Dendritic cell treated with granulocyte-macrophage colony-stimulating factor and Interleukin-4, amounts not matched to agents 40 ng/mL and 50 ng/mL, for 4 days (primary cell): ENCODE data around the gene DPP6.

Experiments used
- H3K27ac Mint-ChIP-seq: one replicate; pipeline ENCODE4 v1.8.0; 2022; ENCODE audit warnings: mild to moderate bottlenecking, mixed read lengths
- H3K27me3 Mint-ChIP-seq: one replicate; pipeline ENCODE4 v1.8.0; 2022; ENCODE audit warnings: mild to moderate bottlenecking, mixed read lengths
- H3K36me3 Mint-ChIP-seq: one replicate; pipeline ENCODE4 v1.8.0; 2022; ENCODE audit warnings: low read depth, mixed read lengths
- H3K4me1 Mint-ChIP-seq: one replicate; pipeline ENCODE4 v1.8.0; 2022; ENCODE audit warnings: low read depth, mixed read lengths
- H3K4me3 Mint-ChIP-seq: one replicate; pipeline ENCODE4 v1.8.0; 2022; ENCODE audit warnings: mild to moderate bottlenecking, moderate library complexity, mixed read lengths
- H3K9me3 Mint-ChIP-seq: one replicate; pipeline ENCODE4 v1.8.0; 2022; ENCODE audit warnings: mixed read lengths
- intact Hi-C: fragments of 100-400 bp; cut with micrococcal nuclease; formaldehyde crosslinking; loops from one replicate; pipeline ENCODE4 v1.15.0; 2022

Gene DPP6

DNA sequence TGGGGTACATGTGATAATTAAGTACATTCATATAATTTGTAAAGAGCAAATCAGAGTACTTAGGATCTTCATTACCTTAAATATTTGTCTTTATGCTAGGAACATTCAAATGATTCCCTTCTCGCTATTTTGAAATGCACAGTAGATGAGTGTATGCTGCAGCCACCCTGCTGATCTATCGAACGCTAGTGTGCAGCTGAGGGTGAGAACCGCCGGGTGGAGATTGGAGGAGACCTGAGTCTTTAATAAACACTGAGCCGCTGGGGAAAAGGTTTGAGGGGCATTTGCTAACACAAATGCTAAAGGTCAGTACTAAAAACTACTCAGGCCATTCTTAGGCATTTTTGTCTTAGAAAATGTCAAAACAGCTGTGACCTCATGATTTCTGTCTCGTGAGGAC, 148.0 kb downstream of the DPP6 start:
- H3K4me3 Mint-ChIP-seq = no peak overlapping the region
- H3K36me3 Mint-ChIP-seq = no peaks in the 10 kb centered on the region
- H3K4me1 Mint-ChIP-seq = no peaks in the 10 kb centered on the region
- H3K27me3 Mint-ChIP-seq = no peaks in the 10 kb centered on the region
- no peak overlapping the region for H3K27ac Mint-ChIP-seq
- peaks cover 22% of the 10 kb centered on the region for H3K9me3 Mint-ChIP-seq
- intact Hi-C loops = no loop called here

DNA sequence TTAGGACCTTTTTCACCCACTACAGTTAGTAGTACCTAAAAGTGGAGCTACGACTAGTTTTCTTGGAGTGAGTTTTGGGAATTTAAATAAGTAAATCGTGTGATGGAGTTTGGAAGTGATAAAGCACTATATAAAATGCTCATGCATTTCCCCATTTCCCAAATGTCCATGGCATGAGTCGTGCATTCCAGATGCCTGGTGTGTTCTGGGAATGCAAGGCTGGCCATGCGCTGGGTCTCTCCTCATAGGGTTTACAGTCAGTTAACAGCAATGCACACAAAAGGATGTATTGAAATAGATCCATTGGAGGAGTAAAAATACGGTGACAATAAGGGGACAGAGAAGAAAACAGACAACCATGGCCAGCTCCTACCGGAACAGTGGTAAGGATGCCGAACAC, 149.8 kb downstream of the DPP6 start:
- H3K4me3 Mint-ChIP-seq = no peak overlapping the region
- intact Hi-C loops = no loop called here
- H3K9me3 Mint-ChIP-seq = peaks cover 23% of the 10 kb centered on the region
- no peak overlapping the region for H3K27ac Mint-ChIP-seq
- no peaks in the 10 kb centered on the region for H3K27me3 Mint-ChIP-seq
- H3K4me1 Mint-ChIP-seq = no peaks in the 10 kb centered on the region
- no peaks in the 10 kb centered on the region for H3K36me3 Mint-ChIP-seq

DNA sequence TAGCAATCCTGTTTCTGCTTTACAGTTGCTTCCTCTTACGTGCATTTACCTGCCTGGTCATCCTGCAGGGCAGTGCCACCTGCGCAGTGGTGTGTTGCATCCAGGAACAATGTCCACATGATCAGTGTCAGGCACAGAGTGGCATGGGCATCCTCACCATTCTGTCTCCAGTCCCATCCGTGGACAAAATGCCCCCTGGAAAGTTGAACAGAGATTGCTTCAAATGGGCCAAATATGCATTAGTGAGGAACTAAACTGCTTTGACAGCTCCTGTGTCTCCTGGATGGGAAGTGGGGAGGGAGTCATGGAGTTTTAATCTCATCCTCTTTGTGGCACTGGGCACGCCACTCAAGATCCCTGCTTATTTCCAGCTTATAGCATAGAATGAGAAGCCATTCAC, 151.8 kb downstream of the DPP6 start:
- Mint-ChIP-seq H3K4me1 (no peaks in the 10 kb centered on the region), H3K27ac (no peak overlapping the region), H3K9me3 (peaks cover 21% of the 10 kb centered on the region), H3K36me3 (no peaks in the 10 kb centered on the region), H3K4me3 (no peak overlapping the region), H3K27me3 (no peaks in the 10 kb centered on the region)
- intact Hi-C loops = no loop called here

DNA sequence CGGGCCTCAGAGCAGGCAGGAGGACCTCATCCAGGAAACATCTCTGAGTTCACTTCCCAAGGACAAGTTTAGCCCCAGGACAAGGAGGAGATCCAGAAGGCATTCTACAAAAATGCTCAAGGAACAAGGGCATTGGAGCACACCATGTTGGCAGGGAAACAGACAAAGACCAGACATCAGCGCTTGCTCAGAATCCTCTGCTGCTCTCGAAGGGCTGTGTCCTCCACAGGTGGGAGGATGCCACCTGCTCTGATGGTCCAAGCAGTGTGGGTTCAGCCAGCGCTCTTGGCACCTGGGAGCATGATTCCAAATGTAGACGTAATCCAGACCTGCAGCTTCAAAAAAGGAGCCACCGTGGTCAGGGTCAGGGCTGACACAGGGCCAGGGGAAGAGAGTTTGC, 160.7 kb downstream of the DPP6 start:
- H3K9me3 Mint-ChIP-seq = peaks cover 17% of the 10 kb centered on the region
- no peaks in the 10 kb centered on the region for H3K36me3 Mint-ChIP-seq
- H3K27me3 Mint-ChIP-seq = no peaks in the 10 kb centered on the region
- no peaks in the 10 kb centered on the region for H3K4me1 Mint-ChIP-seq
- no peak overlapping the region for H3K4me3 Mint-ChIP-seq
- no peak overlapping the region for H3K27ac Mint-ChIP-seq
- intact Hi-C loops = no loop called here

DNA sequence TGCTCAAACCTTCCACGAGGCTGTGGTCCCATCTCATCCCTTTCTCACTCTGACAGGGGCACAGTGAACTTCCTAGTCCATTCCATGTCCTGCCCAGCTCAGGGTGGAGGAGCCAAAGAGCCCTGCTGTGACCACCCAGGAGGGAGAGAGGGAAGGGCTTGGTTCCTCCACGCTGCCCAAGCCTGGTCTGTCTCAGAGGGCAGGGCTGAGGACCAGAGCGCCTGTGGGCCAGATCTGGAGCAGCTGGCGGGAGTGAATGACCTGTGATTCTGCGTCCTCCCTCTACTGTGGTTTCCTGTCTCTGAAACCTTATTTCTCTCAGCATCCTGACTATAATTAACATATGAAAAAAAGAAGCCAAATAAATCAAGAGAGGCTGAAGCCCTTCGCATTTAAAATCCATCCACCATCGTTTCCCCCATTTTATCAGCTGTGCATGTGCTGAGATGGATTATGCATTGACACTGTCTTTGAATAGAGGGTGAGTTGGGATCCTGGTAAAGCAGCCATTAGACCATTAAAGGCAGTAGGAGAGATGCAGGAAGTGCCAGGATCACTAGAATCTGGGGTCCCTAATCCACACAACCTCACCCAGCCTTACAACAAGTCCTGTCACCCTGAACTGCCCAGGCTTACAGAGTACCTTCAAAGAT, 165.6 kb downstream of the DPP6 start:
- Mint-ChIP-seq H3K27ac (no peak overlapping the region), H3K27me3 (no peaks in the 10 kb centered on the region), H3K4me3 (no peak overlapping the region), H3K9me3 (peaks cover 35% of the 10 kb centered on the region), H3K36me3 (no peaks in the 10 kb centered on the region), H3K4me1 (no peaks in the 10 kb centered on the region)
- intact Hi-C loops = no loop called here

DNA sequence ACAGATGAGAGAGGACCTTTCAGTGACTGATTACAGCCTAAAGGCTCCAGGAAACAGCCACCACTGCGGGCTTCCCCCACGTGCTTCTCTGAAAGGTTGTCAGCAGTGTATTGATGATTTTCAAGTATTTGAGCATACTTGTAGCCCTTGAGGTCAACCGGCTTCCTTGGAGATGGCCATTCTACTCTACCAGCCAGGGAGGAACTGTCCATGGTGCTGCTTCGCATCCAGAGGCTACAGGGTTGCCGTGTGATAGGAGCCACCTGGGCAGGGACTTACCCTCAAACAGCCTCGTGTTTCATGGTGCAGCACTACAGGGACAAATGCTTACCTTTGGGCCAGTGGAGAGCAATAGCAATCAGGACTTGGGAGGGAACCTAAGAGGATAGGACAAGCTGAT, 179.5 kb downstream of the DPP6 start:
- Mint-ChIP-seq H3K4me1 (no peaks in the 10 kb centered on the region), H3K36me3 (no peaks in the 10 kb centered on the region), H3K4me3 (no peak overlapping the region), H3K9me3 (peaks cover 52% of the 10 kb centered on the region), H3K27ac (no peak overlapping the region), H3K27me3 (no peaks in the 10 kb centered on the region)
- intact Hi-C loops = no loop called here

DNA sequence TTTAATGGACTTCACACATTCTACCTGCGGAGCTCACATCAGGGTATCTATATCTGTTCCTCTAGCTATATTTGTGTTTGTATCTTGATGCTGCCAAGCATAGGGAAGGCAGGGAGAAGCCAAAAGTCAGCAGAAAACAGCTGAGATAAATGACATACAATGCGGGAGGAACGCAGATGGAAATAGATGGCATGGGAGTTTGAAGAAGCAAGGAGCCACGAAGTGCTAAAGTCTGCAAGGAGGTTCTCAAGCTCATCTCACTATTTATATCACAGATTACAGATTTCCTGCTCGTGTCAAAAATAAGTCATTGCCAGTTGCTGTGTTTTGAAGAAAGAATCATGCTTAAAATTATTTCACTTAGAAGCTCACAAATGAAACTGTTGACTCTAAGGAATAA, 180.5 kb downstream of the DPP6 start:
- Mint-ChIP-seq H3K27ac (no peak overlapping the region), H3K27me3 (no peaks in the 10 kb centered on the region), H3K4me3 (no peak overlapping the region), H3K9me3 (peaks cover 62% of the 10 kb centered on the region), H3K4me1 (no peaks in the 10 kb centered on the region), H3K36me3 (no peaks in the 10 kb centered on the region)
- intact Hi-C loops = no loop called here

DNA sequence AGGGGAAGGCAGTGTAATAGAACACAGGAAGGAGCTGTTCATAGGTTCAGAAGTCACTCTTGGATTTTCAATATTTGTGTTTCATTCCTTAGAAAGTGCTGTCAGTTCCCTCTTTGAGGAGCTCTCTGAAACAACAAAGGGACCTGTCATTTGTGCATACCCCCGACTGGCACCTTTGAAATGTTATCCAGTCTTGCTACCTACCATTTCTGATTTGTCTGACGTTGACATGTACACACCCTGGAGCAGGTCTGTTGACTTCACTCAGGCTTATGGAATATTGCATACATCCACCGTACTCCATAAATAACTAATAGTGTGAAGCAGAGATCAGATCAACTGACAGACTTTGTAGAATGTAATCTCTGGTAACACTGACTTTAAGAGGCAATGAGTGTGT, 189.8 kb downstream of the DPP6 start:
- H3K27me3 Mint-ChIP-seq = no peaks in the 10 kb centered on the region
- H3K36me3 Mint-ChIP-seq = no peaks in the 10 kb centered on the region
- no peaks in the 10 kb centered on the region for H3K4me1 Mint-ChIP-seq
- intact Hi-C loops = no loop called here
- H3K4me3 Mint-ChIP-seq = no peak overlapping the region
- peaks cover 60% of the 10 kb centered on the region for H3K9me3 Mint-ChIP-seq
- H3K27ac Mint-ChIP-seq = no peak overlapping the region

DNA sequence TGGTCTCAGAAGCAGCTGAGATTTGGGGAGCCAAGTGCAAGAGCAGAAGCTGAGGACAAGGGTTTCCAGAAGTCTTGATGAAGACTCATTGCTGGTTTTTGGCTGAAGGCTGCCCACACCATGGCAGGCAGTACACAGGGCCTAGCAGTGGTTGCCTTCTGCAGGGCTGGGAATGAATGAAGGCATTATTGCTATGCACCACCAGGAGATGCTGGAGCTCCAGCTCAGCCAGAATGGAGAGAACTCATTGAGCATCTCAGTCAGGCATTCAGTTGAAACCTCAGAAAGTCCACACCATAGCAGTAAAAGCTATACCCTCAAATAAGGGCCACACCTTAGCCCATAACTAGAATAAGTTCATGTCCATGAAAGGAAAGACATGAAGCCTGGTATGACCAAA, 190.5 kb downstream of the DPP6 start:
- Mint-ChIP-seq H3K4me3 (no peak overlapping the region), H3K4me1 (no peaks in the 10 kb centered on the region), H3K9me3 (peaks cover 53% of the 10 kb centered on the region), H3K27ac (no peak overlapping the region), H3K36me3 (no peaks in the 10 kb centered on the region), H3K27me3 (no peaks in the 10 kb centered on the region)
- intact Hi-C loops = no loop called here

DNA sequence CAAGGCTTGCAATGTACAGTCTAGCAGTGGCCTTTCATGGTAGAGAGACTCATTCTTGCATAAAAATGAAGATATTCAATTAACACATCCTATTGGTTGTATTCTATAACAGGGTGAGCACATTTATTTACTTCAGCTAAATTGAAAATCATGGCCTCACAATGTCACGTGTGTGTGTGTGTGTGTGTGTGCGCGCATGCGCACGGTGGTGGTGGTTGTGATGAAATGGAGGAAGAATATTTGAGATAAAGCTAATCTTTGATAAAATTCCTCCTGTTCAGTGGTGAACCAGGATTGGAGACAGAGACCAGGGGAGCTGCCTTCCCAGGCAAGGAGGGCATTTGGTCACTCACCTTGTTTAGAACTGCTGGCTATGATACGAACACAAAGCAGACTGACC, 199.8 kb downstream of the DPP6 start:
- Mint-ChIP-seq H3K4me3 (no peak overlapping the region), H3K4me1 (no peaks in the 10 kb centered on the region), H3K36me3 (no peaks in the 10 kb centered on the region), H3K9me3 (peaks cover 27% of the 10 kb centered on the region), H3K27ac (no peak overlapping the region), H3K27me3 (no peaks in the 10 kb centered on the region)
- intact Hi-C loops = no loop called here

DNA sequence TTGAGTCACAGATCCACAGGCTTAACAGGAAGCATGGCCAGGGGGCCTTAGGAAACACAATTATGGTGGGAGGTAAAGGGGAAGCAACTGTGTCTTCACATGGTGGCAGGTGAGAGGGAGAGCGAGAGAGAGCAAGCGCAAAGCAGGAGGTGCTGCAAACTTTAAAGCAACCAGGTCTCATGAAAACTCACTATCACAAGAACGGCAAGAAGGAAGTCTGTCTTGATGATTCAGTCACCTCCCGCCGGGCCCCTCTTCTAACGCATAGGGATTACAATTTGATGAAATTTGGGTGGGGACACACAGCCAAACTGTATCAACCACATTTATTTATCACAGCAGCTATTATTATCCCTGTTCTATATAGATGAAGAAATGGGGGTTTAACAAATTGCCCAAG, 201.6 kb downstream of the DPP6 start:
- intact Hi-C loops = no loop called here
- Mint-ChIP-seq H3K27ac (no peak overlapping the region), H3K4me3 (no peak overlapping the region), H3K27me3 (no peaks in the 10 kb centered on the region), H3K36me3 (no peaks in the 10 kb centered on the region), H3K4me1 (no peaks in the 10 kb centered on the region), H3K9me3 (peaks cover 27% of the 10 kb centered on the region)

DNA sequence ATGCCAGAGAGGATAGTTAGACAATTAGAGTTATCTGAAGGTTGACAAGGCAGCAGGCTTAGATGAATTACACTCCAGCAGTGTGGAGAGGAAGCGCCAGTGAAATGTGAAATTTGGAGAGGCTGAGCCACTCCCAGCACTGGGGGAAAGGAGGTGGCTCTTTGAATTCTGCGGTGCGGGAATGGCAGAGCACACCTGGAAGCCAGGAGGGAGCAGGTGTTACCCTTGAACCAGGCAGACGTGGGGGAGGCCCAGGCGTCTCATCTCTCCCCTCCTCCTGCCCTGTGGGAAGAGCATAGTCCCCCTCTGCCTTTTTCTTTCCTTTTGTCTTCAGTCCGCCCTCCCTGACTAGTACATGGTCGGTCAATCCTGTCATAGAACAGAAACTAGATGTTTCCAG, 203.1 kb downstream of the DPP6 start:
- H3K4me3 Mint-ChIP-seq = no peak overlapping the region
- no peaks in the 10 kb centered on the region for H3K36me3 Mint-ChIP-seq
- no peaks in the 10 kb centered on the region for H3K27me3 Mint-ChIP-seq
- H3K27ac Mint-ChIP-seq = no peak overlapping the region
- intact Hi-C loops = no loop called here
- H3K9me3 Mint-ChIP-seq = peaks cover 33% of the 10 kb centered on the region
- no peaks in the 10 kb centered on the region for H3K4me1 Mint-ChIP-seq

DNA sequence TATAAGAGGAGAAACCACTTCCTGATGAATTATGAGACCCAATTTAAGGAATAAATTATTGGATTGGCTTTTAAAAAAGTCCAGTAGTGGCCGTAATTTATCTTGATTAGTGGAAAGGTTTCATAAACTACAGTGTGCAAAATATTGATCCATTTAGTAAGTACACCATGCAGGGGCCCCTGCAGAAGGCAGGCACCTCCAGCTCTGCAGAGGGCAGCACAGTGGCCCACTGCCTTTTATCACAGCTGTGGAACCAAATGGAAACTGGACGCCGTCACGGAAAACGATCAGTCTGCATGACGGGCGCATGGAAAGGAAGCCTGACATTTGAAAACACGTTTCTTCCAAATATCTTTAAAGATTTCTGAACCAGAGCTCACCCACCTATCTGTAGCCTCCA, 204.0 kb downstream of the DPP6 start:
- Mint-ChIP-seq H3K4me3 (no peak overlapping the region), H3K4me1 (no peaks in the 10 kb centered on the region), H3K27me3 (no peaks in the 10 kb centered on the region), H3K36me3 (no peaks in the 10 kb centered on the region), H3K9me3 (peaks cover 26% of the 10 kb centered on the region), H3K27ac (no peak overlapping the region)
- intact Hi-C loops = no loop called here

DNA sequence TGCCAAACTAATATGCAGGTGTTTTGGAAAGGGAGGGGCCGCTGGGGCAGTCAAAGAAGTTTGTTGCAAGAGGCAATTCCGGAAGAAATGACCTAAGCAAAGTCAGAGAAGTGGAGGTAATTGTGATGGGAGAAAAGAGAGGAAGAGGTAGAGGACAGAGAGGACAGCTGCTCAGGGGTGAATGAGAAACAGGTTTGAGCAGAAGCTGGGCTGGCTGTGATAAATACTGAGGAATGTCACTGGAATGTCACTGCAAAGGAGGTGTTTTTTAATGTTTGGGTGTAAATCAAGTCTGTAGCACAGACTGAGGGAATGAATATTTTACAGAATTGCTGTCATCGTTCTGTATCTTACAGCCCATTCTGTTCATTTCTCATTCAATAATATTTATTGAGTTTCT, 207.2 kb downstream of the DPP6 start:
- Mint-ChIP-seq H3K36me3 (no peaks in the 10 kb centered on the region), H3K9me3 (peaks cover 25% of the 10 kb centered on the region), H3K27me3 (no peaks in the 10 kb centered on the region), H3K4me1 (no peaks in the 10 kb centered on the region), H3K27ac (no peak overlapping the region), H3K4me3 (no peak overlapping the region)
- intact Hi-C loops = no loop called here

DNA sequence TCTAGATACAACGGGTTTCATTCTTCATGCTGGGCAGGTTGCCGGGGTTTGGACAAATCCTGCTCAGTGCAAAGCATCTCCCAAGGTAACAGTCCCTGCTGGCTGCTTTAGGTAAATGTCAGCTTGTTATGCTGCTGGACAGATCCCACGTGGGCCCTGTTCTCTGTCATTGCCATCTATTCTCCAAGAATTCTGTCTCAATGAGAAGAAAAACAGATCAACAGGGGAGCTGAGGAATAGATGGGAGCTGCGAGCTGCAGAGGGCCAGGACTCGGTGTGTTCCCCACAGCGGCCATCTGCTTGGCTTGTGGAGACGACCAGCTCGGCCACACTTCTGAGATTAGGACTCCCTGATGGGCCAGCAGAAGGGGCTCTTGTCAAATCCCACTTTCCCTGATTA, 235.2 kb downstream of the DPP6 start:
- Mint-ChIP-seq H3K4me1 (no peaks in the 10 kb centered on the region), H3K27ac (no peak overlapping the region), H3K27me3 (no peaks in the 10 kb centered on the region), H3K4me3 (no peak overlapping the region), H3K9me3 (peaks cover 78% of the 10 kb centered on the region), H3K36me3 (no peaks in the 10 kb centered on the region)
- intact Hi-C loops = no loop called here
